ENCODE measurements around the gene XRCC3.
A peak's percentile ranks its signal among the peaks of the same experiment; 100 is the strongest.
"Not testable (repeated sequence)": the region's sequence is repeated elsewhere in the genome, so short reads cannot be mapped to it uniquely, and the experiment has no call there.

The XRCC3 gene

GRCh38 chr14:103693515-103693914, 21.7 kb downstream of the XRCC3 start:
- no peak for DNase-seq (ENCODE audit: low read depth)

GRCh38 chr14:103692871-103693270, 22.4 kb downstream of the XRCC3 start:
- no peak for DNase-seq (ENCODE audit: low read depth)

GRCh38 chr14:103692159-103692558, 23.1 kb downstream of the XRCC3 start:
- DNase-seq (ENCODE audit: low read depth), result no peak

- not testable (repeated sequence) for DNase-seq (ENCODE audit: low read depth)
These were observed 23.6 kb downstream of the XRCC3 start for GRCh38 chr14:103691655-103692054.

- no peak for DNase-seq (ENCODE audit: low read depth)
These were observed 24.9 kb downstream of the XRCC3 start for GRCh38 chr14:103690332-103690731.

GRCh38 chr14:103688906-103689902, 26.0 kb downstream of the XRCC3 start:
- DNase-seq (ENCODE audit: low read depth), result no peak

GRCh38 chr14:103688441-103688840, 26.8 kb downstream of the XRCC3 start:
- no peak for DNase-seq (ENCODE audit: low read depth)

GRCh38 chr14:103687712-103688111, 27.5 kb downstream of the XRCC3 start:
- DNase-seq (ENCODE audit: low read depth), result no peak

- no peak for DNase-seq (ENCODE audit: low read depth)
These were observed 28.3 kb downstream of the XRCC3 start for GRCh38 chr14:103686831-103687485.

- DNase-seq (ENCODE audit: low read depth), result no peak
These were observed 29.7 kb downstream of the XRCC3 start for GRCh38 chr14:103685276-103686211.

- DNase-seq (ENCODE audit: low read depth), result no peak
These were observed 30.4 kb downstream of the XRCC3 start for GRCh38 chr14:103684871-103685270.

- DNase-seq (ENCODE audit: low read depth), result no peak
These were observed 30.8 kb downstream of the XRCC3 start for GRCh38 chr14:103684471-103684870.

- DNase-seq (ENCODE audit: low read depth), result no peak
These were observed 32.1 kb downstream of the XRCC3 start for GRCh38 chr14:103683139-103683538.

- no peak for DNase-seq (ENCODE audit: low read depth)
These were observed 34.6 kb downstream of the XRCC3 start for GRCh38 chr14:103680491-103681231.

GRCh38 chr14:103679351-103679750, 35.9 kb downstream of the XRCC3 start:
- peak; percentile 34 for DNase-seq (ENCODE audit: low read depth)

GRCh38 chr14:103676881-103677675, 38.2 kb downstream of the XRCC3 start:
- no peak for DNase-seq (ENCODE audit: low read depth)

- DNase-seq (ENCODE audit: low read depth), result no peak
These were observed 39.3 kb downstream of the XRCC3 start for GRCh38 chr14:103675957-103676356.

GRCh38 chr14:103671911-103672310, 43.3 kb downstream of the XRCC3 start:
- DNase-seq (ENCODE audit: low read depth), result no peak

GRCh38 chr14:103669370-103669769, 45.9 kb downstream of the XRCC3 start:
- no peak for DNase-seq (ENCODE audit: low read depth)

- no peak for DNase-seq (ENCODE audit: low read depth)
These were observed 47.1 kb downstream of the XRCC3 start for GRCh38 chr14:103668117-103668516.
